GM18519 (cell line): ENCODE measurements around the gene ZNF423.
"Not testable (repeated sequence)": the region's sequence is repeated elsewhere in the genome, so short reads cannot be mapped to it uniquely, and the experiment has no call there.

Experiments used
- ATAC-seq: cut with Tn5 transposase; IDR thresholded peaks from one replicate; pipeline ENCODE4 v1.9.1; 2021; ENCODE audit warnings: mild to moderate bottlenecking, moderate library complexity; ENCODE audit not compliant: unreplicated experiment, low FRiP score

ZNF423 gene

GRCh38 chr16:49874613-49875237, 18.8 kb upstream of the ZNF423 start:
- no peak for ATAC-seq

- ATAC-seq, result not testable (repeated sequence)
Observed at GRCh38 chr16:49871824-49872223, 15.9 kb upstream of the ZNF423 start.

- ATAC-seq, result no peak
Observed at GRCh38 chr16:49869731-49870130, 13.8 kb upstream of the ZNF423 start.

- ATAC-seq, result no peak
Observed at GRCh38 chr16:49867796-49868668, 12.1 kb upstream of the ZNF423 start.

- ATAC-seq, result no peak
Observed at GRCh38 chr16:49867234-49867633, 11.3 kb upstream of the ZNF423 start.

GRCh38 chr16:49866595-49867071, 10.7 kb upstream of the ZNF423 start:
- no peak for ATAC-seq

- no peak for ATAC-seq
Observed at GRCh38 chr16:49862694-49863093, 6.8 kb upstream of the ZNF423 start.

- no peak for ATAC-seq
Observed at GRCh38 chr16:49861299-49861698, 5.4 kb upstream of the ZNF423 start.

GRCh38 chr16:49860593-49860992, 4.7 kb upstream of the ZNF423 start:
- no peak for ATAC-seq

GRCh38 chr16:49859125-49859811, 3.4 kb upstream of the ZNF423 start:
- ATAC-seq, result no peak

- ATAC-seq, result no peak
Observed at GRCh38 chr16:49858200-49859124, 2.5 kb upstream of the ZNF423 start.

- no peak for ATAC-seq
Observed at GRCh38 chr16:49857423-49858181, 1.7 kb upstream of the ZNF423 start.

- no peak for ATAC-seq
Observed at GRCh38 chr16:49856672-49857330, 889 bp upstream of the ZNF423 start.

GRCh38 chr16:49855280-49855821, 561 bp downstream of the ZNF423 start:
- peak; percentile 48 for ATAC-seq

- no peak for ATAC-seq
Observed at GRCh38 chr16:49854796-49855203, 1.1 kb downstream of the ZNF423 start.

- no peak for ATAC-seq
Observed at GRCh38 chr16:49854188-49854795, 1.6 kb downstream of the ZNF423 start.

- ATAC-seq, result no peak
Observed at GRCh38 chr16:49852279-49852678, 3.6 kb downstream of the ZNF423 start.

- ATAC-seq, result no peak
Observed at GRCh38 chr16:49851468-49851787, 4.5 kb downstream of the ZNF423 start.
